GM12878 (cell line): ENCODE data around the gene EEF1AKMT2. TPM values are rescaled to one million over a fixed set of nuclear protein-coding genes. Genes with fewer than 3 reads are reported as not detected.

Experiments used
- ATF7 ChIP-seq: fragments of 450-650 bp; IDR thresholded peaks from 2 replicates; pipeline ENCODE4 v1.6.1; 2016; ENCODE audit warnings: low read depth, mild to moderate bottlenecking
- CBFB ChIP-seq: IDR thresholded peaks from 2 replicates; pipeline ENCODE4 v1.6.1; 2016; ENCODE audit warnings: antibody characterized with exemption, low read depth
- EED ChIP-seq: sonication (generic); IDR thresholded peaks from 2 replicates; pipeline ENCODE4 v1.6.1; 2016; ENCODE audit warnings: antibody characterized with exemption, low read depth
- NR2F1 ChIP-seq: fragments of 450-650 bp; conservative IDR thresholded peaks from 2 replicates; pipeline ENCODE4 v1.6.1; 2017; ENCODE audit warnings: mild to moderate bottlenecking
- PML ChIP-seq: IDR thresholded peaks from 2 replicates; pipeline ENCODE4 v1.6.1; 2012; ENCODE audit warnings: low read length, inconsistent platforms
- RELA ChIP-seq: fragments of 450-650 bp; IDR thresholded peaks from 2 replicates; pipeline ENCODE4 v1.8.0; 2014; ENCODE audit warnings: borderline replicate concordance; ENCODE audit not compliant: partially characterized antibody
- SP1 ChIP-seq: IDR thresholded peaks from one replicate; pipeline ENCODE4 v1.6.1; 2011; ENCODE audit warnings: low read depth, low read length
- TCF12 ChIP-seq: IDR thresholded peaks from 2 replicates; pipeline ENCODE4 v1.6.1; 2011; ENCODE audit warnings: low read depth, mild to moderate bottlenecking, low read length
- ZNF592 ChIP-seq: fragments of 450-650 bp; IDR thresholded peaks from 2 replicates; pipeline ENCODE4 v1.6.1; 2017; ENCODE audit warnings: mild to moderate bottlenecking, moderate library complexity
- polyA plus RNA-seq, 11 experiments: library from polyadenylated mRNA; depleted of rRNA in 4 of 11; unstranded in 6 of 11; stranded (reverse) in 5 of 11; fragments of >200 nt; fragmentation: Nextera tagmentation in 4 of 11; fragmentation: Illumina TruSeq in 1 of 11; extraction: Ambion mirVana in 4 of 11; extraction: Trizol in 1 of 11; gene quantifications; 1 replicate in 1 of 11; 2 replicates in 10 of 11; pipeline versions ENCODE4 v1.2.1 to v1.2.3, GENCODE V29; 2011 to 2016; ENCODE audit warnings: inconsistent platforms in 2 of 11, missing spikeins in 2 of 11, low read depth in 1 of 11
- total RNA-seq, 4 experiments: library from RNA; depleted of rRNA in 3 of 4; stranded (reverse); fragments of >200 nt in 3 of 4; fragmentation: Illumina TruSeq in 1 of 4; extraction: Trizol in 1 of 4; gene quantifications; 2 replicates each; pipeline versions ENCODE4 v1.2.1 to v1.2.3, GENCODE V29; 2013 to 2021
- TF ChIP-seq, protein P1 (sequence below): fragments of 450-650 bp; formaldehyde crosslinking; IDR thresholded peaks from 2 replicates; pipeline ENCODE4 v1.5.0; 2022; ENCODE audit warnings: mild to moderate bottlenecking, missing genetic modification characterization
- TF ChIP-seq, protein P2 (sequence below): fragments of 150-350 bp; IDR thresholded peaks from 2 replicates; pipeline ENCODE4 v1.6.1; 2014; ENCODE audit warnings: mild to moderate bottlenecking, low read depth, low read length
- TF ChIP-seq, protein P3 (sequence below): fragments of 450-650 bp; formaldehyde crosslinking; IDR thresholded peaks from 2 replicates; pipeline ENCODE4 v1.4.0; 2022; ENCODE audit warnings: mild to moderate bottlenecking, moderate library complexity
- TF ChIP-seq, protein P4 (sequence below): IDR thresholded peaks from 2 replicates; pipeline ENCODE4 v1.6.1; 2011; ENCODE audit warnings: borderline replicate concordance, low read depth, mild to moderate bottlenecking, moderate library complexity, mixed read lengths, low read length; ENCODE audit not compliant: insufficient read depth; ENCODE audit errors: extremely low read length
- TF ChIP-seq, protein P5 (sequence below): fragments of 450-650 bp; IDR thresholded peaks from 2 replicates; pipeline ENCODE4 v1.6.1; 2016; ENCODE audit warnings: mild to moderate bottlenecking

EEF1AKMT2 gene
- total and polyA plus RNA-seq, 10 of the 15 experiments (the other 5 are each of a cell fraction or from before 2014, with no cell fraction given): 9.1 to 29.3 (median 23.6) TPM

DNA sequence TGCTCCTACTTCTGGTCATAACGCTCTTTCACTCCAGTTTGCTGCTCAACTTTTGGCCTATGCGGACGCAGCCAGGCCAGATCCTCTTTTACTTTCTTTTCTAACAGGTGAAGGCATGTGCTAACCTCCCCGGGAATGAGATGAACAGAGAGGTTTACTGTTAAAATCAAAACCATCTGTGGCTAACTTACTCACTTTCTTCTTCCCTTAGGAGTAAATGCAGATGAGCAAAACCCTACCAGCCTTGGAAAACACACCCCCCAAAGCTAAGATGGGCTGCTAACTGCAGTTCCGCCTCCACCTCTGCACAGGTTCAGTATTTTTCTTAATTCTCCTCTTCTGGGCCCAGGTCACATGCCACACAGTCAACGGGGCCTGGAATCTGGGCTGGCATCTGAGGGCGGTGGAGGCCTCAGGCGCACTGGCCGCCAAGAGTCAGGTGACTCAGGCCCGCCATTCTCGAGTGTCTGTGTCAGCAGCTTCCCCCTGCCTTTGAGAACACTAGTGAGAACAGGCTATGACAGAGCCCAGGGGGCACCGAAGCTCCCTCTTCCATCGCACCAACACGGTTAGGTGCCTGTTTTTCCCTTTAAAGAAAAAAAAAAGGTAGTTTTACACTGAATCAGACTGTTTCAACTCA, 58.6 kb downstream of the EEF1AKMT2 start (continued):
- 0 out of 2 replicates have a peak, but pooled peaks have one; percentile 19 for TF ChIP-seq ZNF592
- TF ChIP-seq ATF7: peak; percentile 55
- TF ChIP-seq RELA: peak; percentile 67
- TF ChIP-seq, protein P1, sequence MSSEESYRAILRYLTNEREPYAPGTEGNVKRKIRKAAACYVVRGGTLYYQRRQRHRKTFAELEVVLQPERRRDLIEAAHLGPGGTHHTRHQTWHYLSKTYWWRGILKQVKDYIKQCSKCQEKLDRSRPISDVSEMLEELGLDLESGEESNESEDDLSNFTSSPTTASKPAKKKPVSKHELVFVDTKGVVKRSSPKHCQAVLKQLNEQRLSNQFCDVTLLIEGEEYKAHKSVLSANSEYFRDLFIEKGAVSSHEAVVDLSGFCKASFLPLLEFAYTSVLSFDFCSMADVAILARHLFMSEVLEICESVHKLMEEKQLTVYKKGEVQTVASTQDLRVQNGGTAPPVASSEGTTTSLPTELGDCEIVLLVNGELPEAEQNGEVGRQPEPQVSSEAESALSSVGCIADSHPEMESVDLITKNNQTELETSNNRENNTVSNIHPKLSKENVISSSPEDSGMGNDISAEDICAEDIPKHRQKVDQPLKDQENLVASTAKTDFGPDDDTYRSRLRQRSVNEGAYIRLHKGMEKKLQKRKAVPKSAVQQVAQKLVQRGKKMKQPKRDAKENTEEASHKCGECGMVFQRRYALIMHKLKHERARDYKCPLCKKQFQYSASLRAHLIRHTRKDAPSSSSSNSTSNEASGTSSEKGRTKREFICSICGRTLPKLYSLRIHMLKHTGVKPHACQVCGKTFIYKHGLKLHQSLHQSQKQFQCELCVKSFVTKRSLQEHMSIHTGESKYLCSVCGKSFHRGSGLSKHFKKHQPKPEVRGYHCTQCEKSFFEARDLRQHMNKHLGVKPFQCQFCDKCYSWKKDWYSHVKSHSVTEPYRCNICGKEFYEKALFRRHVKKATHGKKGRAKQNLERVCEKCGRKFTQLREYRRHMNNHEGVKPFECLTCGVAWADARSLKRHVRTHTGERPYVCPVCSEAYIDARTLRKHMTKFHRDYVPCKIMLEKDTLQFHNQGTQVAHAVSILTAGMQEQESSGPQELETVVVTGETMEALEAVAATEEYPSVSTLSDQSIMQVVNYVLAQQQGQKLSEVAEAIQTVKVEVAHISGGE (CRISPR knock-in tag): no peak
- TF ChIP-seq SP1: no peak
- TF ChIP-seq, protein P2, sequence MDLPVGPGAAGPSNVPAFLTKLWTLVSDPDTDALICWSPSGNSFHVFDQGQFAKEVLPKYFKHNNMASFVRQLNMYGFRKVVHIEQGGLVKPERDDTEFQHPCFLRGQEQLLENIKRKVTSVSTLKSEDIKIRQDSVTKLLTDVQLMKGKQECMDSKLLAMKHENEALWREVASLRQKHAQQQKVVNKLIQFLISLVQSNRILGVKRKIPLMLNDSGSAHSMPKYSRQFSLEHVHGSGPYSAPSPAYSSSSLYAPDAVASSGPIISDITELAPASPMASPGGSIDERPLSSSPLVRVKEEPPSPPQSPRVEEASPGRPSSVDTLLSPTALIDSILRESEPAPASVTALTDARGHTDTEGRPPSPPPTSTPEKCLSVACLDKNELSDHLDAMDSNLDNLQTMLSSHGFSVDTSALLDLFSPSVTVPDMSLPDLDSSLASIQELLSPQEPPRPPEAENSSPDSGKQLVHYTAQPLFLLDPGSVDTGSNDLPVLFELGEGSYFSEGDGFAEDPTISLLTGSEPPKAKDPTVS: no peak
- TF ChIP-seq TCF12: 0 out of 2 replicates have a peak, but pooled peaks have one; percentile 31
- TF ChIP-seq, protein P3, sequence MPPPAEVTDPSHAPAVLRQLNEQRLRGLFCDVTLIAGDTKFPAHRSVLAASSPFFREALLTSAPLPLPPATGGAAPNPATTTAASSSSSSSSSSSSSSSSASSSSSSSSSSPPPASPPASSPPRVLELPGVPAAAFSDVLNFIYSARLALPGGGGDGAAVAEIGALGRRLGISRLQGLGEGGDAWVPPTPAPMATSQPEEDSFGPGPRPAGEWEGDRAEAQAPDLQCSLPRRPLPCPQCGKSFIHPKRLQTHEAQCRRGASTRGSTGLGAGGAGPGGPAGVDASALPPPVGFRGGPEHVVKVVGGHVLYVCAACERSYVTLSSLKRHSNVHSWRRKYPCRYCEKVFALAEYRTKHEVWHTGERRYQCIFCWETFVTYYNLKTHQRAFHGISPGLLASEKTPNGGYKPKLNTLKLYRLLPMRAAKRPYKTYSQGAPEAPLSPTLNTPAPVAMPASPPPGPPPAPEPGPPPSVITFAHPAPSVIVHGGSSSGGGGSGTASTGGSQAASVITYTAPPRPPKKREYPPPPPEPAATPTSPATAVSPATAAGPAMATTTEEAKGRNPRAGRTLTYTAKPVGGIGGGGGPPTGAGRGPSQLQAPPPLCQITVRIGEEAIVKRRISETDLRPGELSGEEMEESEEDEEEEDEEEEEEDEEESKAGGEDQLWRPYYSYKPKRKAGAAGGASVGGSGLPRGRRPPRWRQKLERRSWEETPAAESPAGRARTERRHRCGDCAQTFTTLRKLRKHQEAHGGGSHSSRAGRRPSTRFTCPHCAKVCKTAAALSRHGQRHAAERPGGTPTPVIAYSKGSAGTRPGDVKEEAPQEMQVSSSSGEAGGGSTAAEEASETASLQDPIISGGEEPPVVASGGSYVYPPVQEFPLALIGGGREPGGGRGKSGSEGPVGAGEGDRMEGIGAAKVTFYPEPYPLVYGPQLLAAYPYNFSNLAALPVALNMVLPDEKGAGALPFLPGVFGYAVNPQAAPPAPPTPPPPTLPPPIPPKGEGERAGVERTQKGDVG (CRISPR knock-in tag): no peak
- TF ChIP-seq, protein P4, sequence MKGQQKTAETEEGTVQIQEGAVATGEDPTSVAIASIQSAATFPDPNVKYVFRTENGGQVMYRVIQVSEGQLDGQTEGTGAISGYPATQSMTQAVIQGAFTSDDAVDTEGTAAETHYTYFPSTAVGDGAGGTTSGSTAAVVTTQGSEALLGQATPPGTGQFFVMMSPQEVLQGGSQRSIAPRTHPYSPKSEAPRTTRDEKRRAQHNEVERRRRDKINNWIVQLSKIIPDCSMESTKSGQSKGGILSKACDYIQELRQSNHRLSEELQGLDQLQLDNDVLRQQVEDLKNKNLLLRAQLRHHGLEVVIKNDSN: peak; percentile 77
- TF ChIP-seq PML: no peak
- 0 out of 2 replicates have a peak, but pooled peaks have one; percentile 30 for TF ChIP-seq CBFB
- TF ChIP-seq NR2F1: 0 out of 2 replicates have a peak, but pooled peaks have one; percentile 14
- TF ChIP-seq, protein P5, sequence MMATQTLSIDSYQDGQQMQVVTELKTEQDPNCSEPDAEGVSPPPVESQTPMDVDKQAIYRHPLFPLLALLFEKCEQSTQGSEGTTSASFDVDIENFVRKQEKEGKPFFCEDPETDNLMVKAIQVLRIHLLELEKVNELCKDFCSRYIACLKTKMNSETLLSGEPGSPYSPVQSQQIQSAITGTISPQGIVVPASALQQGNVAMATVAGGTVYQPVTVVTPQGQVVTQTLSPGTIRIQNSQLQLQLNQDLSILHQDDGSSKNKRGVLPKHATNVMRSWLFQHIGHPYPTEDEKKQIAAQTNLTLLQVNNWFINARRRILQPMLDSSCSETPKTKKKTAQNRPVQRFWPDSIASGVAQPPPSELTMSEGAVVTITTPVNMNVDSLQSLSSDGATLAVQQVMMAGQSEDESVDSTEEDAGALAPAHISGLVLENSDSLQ: 0 out of 2 replicates have a peak, but pooled peaks have one; percentile 11
- peak; percentile 75 for TF ChIP-seq EED
